Lower leg skin (tissue), 4 donors: ENCODE results near the gene HOXB2. TPM values are rescaled to one million over a fixed set of nuclear protein-coding genes. Genes with fewer than 3 reads are reported as not detected.

Source experiments
- DNase-seq, 2 donors: peaks; one replicate each; pipeline ENCODE4 v3.0.0-alpha.2; 2019; ENCODE audit warnings: low spot score in 2 of 2
- H3K4me3 ChIP-seq: fragments of 200-600 bp; sonication (generic); 2 replicates; pipeline ENCODE4 v1.5.1; 2017; ENCODE audit warnings: mild to moderate bottlenecking, low read depth; ENCODE audit not compliant: poor library complexity, severe bottlenecking
- CTCF ChIP-seq, 3 donors: fragments of 450-650 bp; IDR thresholded peaks; one replicate each; pipeline ENCODE4 v1.5.1; 2016; ENCODE audit warnings: antibody characterized with exemption in 3 of 3, mild to moderate bottlenecking in 3 of 3, moderate library complexity in 2 of 3
- POLR2A ChIP-seq, 2 donors: fragments of 450-650 bp; IDR thresholded peaks; one replicate each; pipeline ENCODE4 v1.6.1; 2016 to 2017; ENCODE audit warnings: antibody characterized with exemption in 2 of 2, mild to moderate bottlenecking in 1 of 2, moderate library complexity in 1 of 2
- WGBS, 2 donors: methylation state at CpG; one replicate each; pipeline ENCODE4 v1.1.5; 2018; 5-methylcytosine and 5-hydroxymethylcytosine counted together
- intact Hi-C: fragments of 100-400 bp; cut with DNase I; formaldehyde crosslinking; loops from one replicate; pipeline ENCODE4 v1.15.0; 2023; ENCODE audit warnings: low total_unique reads
- total RNA-seq, 4 donors: library from RNA; depleted of rRNA; stranded (reverse); fragments of >200 nt; gene quantifications; one replicate each; pipeline ENCODE4 v1.1.0, GENCODE V29; 2016

The HOXB2 gene
- total RNA-seq, 4 donors from 2014 or later = 5.8 to 34.9 (median 20.9) TPM

- DNase-seq = no peak
- TF ChIP-seq POLR2A (IDR thresholded peaks at IDR 0.05) = no peak
- TF ChIP-seq CTCF (IDR thresholded peaks at IDR 0.05) = no peak
- WGBS, 2 donors = 59 to 71% methylated on average over 6 of the region's 6 CpGs
- intact Hi-C loops = no loop called here
- no peak overlapping the region for H3K4me3 ChIP-seq
Measured at GRCh38 chr17:48523010-48523409, 21.9 kb downstream of the HOXB2 start.

GRCh38 chr17:48522031-48522653, 22.8 kb downstream of the HOXB2 start:
- intact Hi-C loops = no loop called here
- WGBS, 2 donors = 58 to 65% methylated on average over 8 of the region's 8 CpGs
- DNase-seq = no peak

GRCh38 chr17:48520631-48521079, 24.3 kb downstream of the HOXB2 start:
- TF ChIP-seq CTCF (IDR thresholded peaks at IDR 0.05) (no peak), POLR2A (IDR thresholded peaks at IDR 0.05) (no peak)
- intact Hi-C loops = no loop called here
- no peak for DNase-seq
- H3K4me3 ChIP-seq = no peak overlapping the region
- WGBS, 2 donors = 73 to 78% methylated on average over 1 of the region's 1 CpG

More at GRCh38 chr17:48522031-48522653, 22.8 kb downstream of the HOXB2 start:
- TF ChIP-seq POLR2A (IDR thresholded peaks at IDR 0.05) (no peak), CTCF (IDR thresholded peaks at IDR 0.05) (no peak)
- H3K4me3 ChIP-seq = no peak overlapping the region

GRCh38 chr17:48519427-48519826, 25.5 kb downstream of the HOXB2 start:
- intact Hi-C loops = no loop called here
- no peak overlapping the region for H3K4me3 ChIP-seq
- WGBS, 2 donors = 78 to 91% methylated on average over 5 of the region's 5 CpGs
- DNase-seq = no peak
- no peak for TF ChIP-seq POLR2A (IDR thresholded peaks at IDR 0.05)
- no peak for TF ChIP-seq CTCF (IDR thresholded peaks at IDR 0.05)

GRCh38 chr17:48517478-48517877, 27.4 kb downstream of the HOXB2 start:
- TF ChIP-seq POLR2A (IDR thresholded peaks at IDR 0.05) (no peak), CTCF (IDR thresholded peaks at IDR 0.05) (no peak)
- intact Hi-C loops = no loop called here
- WGBS, 2 donors = 48 to 53% methylated on average over 3 of the region's 3 CpGs
- H3K4me3 ChIP-seq = no peak overlapping the region
- no peak for DNase-seq
